ENCODE data around the gene AGTRAP. TPM values are rescaled to one million over a fixed set of nuclear protein-coding genes. Genes with fewer than 3 reads are reported as not detected.

The AGTRAP gene
- total RNA-seq, 1 experiment from 2014 or later: 57.0 TPM

- POLR2A ChIA-PET: no interaction called here
- Histone ChIP-seq H3K4me3 (ENCODE audit: low read depth in 2 of 2, low read length in 2 of 2) (no peak overlapping the region), H3K9me3 (ENCODE audit: control insufficient read depth, insufficient read depth, low read depth, low read length) (no peaks in the 10 kb centered on the region), H3K36me3 (ENCODE audit: control insufficient read depth, insufficient read depth, low read length) (no peaks in the 10 kb centered on the region; the same call in 1 of the 2 replicates), H3K4me1 (ENCODE audit: control insufficient read depth, insufficient read depth, low read length) (peaks cover 12% of the 10 kb centered on the region), H3K27ac (ENCODE audit: low read length) (no peak overlapping the region), H3K27me3 (ENCODE audit: control insufficient read depth, insufficient read depth, low read length) (no peaks in the 10 kb centered on the region)
- CTCF ChIA-PET: no interaction called here
- intact Hi-C loops (cut with micrococcal nuclease; ENCODE audit: unreplicated experiment): no loop called here
- no peak for ATAC-seq
- BruUV-seq (replicated peaks): no TSS peak
- TF ChIP-seq POLR2AphosphoS5 (IDR thresholded peaks at IDR 0.05; ENCODE audit: low read depth, low read length) (no peak), SIN3A (IDR thresholded peaks at IDR 0.05; ENCODE audit: borderline replicate concordance, insufficient read depth, low read depth, low read length) (no peak), TCF7L2 (IDR thresholded peaks at IDR 0.05; ENCODE audit: low read depth, low read length) (no peak), REST (IDR thresholded peaks at IDR 0.05; ENCODE audit: insufficient read depth in 1 of 2, low read depth in 2 of 2, low read length in 1 of 2) (no peak)
- TF ChIP-seq, protein P1, sequence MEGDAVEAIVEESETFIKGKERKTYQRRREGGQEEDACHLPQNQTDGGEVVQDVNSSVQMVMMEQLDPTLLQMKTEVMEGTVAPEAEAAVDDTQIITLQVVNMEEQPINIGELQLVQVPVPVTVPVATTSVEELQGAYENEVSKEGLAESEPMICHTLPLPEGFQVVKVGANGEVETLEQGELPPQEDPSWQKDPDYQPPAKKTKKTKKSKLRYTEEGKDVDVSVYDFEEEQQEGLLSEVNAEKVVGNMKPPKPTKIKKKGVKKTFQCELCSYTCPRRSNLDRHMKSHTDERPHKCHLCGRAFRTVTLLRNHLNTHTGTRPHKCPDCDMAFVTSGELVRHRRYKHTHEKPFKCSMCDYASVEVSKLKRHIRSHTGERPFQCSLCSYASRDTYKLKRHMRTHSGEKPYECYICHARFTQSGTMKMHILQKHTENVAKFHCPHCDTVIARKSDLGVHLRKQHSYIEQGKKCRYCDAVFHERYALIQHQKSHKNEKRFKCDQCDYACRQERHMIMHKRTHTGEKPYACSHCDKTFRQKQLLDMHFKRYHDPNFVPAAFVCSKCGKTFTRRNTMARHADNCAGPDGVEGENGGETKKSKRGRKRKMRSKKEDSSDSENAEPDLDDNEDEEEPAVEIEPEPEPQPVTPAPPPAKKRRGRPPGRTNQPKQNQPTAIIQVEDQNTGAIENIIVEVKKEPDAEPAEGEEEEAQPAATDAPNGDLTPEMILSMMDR (IDR thresholded peaks at IDR 0.05): no peak
- no peak for DNase-seq (ENCODE audit: low read depth, low spot score)
- in situ Hi-C loops (cut with HindIII; ENCODE audit: low pct_unique_long_range_greater_than_20kb, low sequenced_read_pairs): no loop called here
These were observed 2.2 kb downstream of the AGTRAP start for GRCh38 chr1:11738096-11738495.

DNA sequence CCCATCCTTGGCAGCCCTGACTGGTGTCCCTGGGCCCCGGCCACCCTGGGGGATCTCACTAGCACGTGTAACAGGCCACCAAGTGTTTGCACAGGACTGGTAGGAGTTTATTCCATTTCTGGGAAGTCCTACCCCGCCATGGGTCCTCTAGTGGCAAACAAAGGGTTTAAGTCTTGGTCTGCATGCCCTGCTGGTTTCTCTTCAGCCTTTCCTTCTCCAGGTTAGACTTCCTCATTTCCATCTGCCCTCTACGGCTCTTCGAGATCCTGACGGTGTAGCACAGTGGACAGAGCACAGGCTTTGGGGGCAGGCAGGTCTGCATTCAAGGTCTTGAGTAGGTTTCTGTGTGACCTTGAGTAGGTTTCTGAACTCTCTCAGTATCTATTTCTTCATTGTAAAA is 2.8 kb downstream of the AGTRAP start:
- H3K27me3 ChIP-seq (ENCODE audit: control insufficient read depth, insufficient read depth, low read length): no peaks in the 10 kb centered on the region
- no peak overlapping the region for H3K27ac ChIP-seq (ENCODE audit: low read length)
- CTCF ChIA-PET: no interaction called here
- no peak for TF ChIP-seq TCF7L2 (IDR thresholded peaks at IDR 0.05; ENCODE audit: low read depth, low read length)
- TF ChIP-seq, protein P1 (IDR thresholded peaks at IDR 0.05): no peak
- intact Hi-C loops (cut with micrococcal nuclease; ENCODE audit: unreplicated experiment): no loop called here
- BruUV-seq (replicated peaks): no TSS peak
- DNase-seq (ENCODE audit: low read depth, low spot score) (no peak), ATAC-seq (no peak)
- in situ Hi-C loops (cut with HindIII; ENCODE audit: low pct_unique_long_range_greater_than_20kb, low sequenced_read_pairs): no loop called here
- no peaks in the 10 kb centered on the region for H3K9me3 ChIP-seq (ENCODE audit: control insufficient read depth, insufficient read depth, low read depth, low read length)
- peaks cover 12% of the 10 kb centered on the region for H3K4me1 ChIP-seq (ENCODE audit: control insufficient read depth, insufficient read depth, low read length)
- no peaks in the 10 kb centered on the region; the same call in 1 of the 2 replicates for H3K36me3 ChIP-seq (ENCODE audit: control insufficient read depth, insufficient read depth, low read length)
- no peak overlapping the region for H3K4me3 ChIP-seq (ENCODE audit: low read depth in 2 of 2, low read length in 2 of 2)
- POLR2A ChIA-PET: no interaction called here

All from Panc1 (cell line).